B cell (primary cell): ENCODE results near the gene B4GALT3. TPM values are rescaled to one million over a fixed set of nuclear protein-coding genes. Genes with fewer than 3 reads are reported as not detected.

ENCODE experiments used
- ATAC-seq: fragments of 200-7000 bp; cut with Tn5 transposase; one replicate; pipeline ENCODE4 v1.10.0; 2021; ENCODE audit warnings: low read depth, mild to moderate bottlenecking, moderate number of reproducible peaks, moderate library complexity
- CTCF ChIA-PET: fragments of 350-600 bp; sonication (Branson Sonifier 250); formaldehyde crosslinking; loops from one replicate; lab custom pipeline; 2021; ENCODE audit warnings: antibody characterized with exemption, inconsistent platforms; lab: Charles Lee
- POLR2A ChIA-PET: fragments of 350-600 bp; sonication (Branson Sonifier 250); formaldehyde crosslinking; loops from one replicate; lab custom pipeline; 2021; ENCODE audit warnings: antibody characterized with exemption; lab: Charles Lee
- DNase-seq: peaks from one replicate; pipeline ENCODE4 v3.0.0; 2013
- H2AFZ ChIP-seq: 2 replicates; pipeline ENCODE4 v1.6.1; 2012; ENCODE audit warnings: mild to moderate bottlenecking, low read depth, low read length; ENCODE audit not compliant: insufficient read depth, poor library complexity, severe bottlenecking
- H3K27ac ChIP-seq, 2 donors: 1 replicate in 1 of 2; 2 replicates in 1 of 2; pipeline ENCODE4 v1.5.1; 2012 to 2013; ENCODE audit warnings: low read length in 2 of 2, mild to moderate bottlenecking in 2 of 2, moderate library complexity in 1 of 2
- H3K27me3 ChIP-seq, 4 experiments: fragments of 200-600 bp in 1 of 4; sonication (generic) in 1 of 4; replicated peaks in 1 of 4; 1 replicate in 2 of 4; 2 replicates in 2 of 4; pipeline versions ENCODE4 v1.6.1 to v1.7.0; 2013 to 2016; ENCODE audit warnings: low read length in 3 of 4, mild to moderate bottlenecking in 2 of 4, mixed read lengths in 1 of 4, moderate library complexity in 1 of 4; ENCODE audit not compliant: insufficient read depth in 4 of 4, control insufficient read depth in 3 of 4; ENCODE audit errors: control extremely low read depth in 1 of 4
- H3K36me3 ChIP-seq, 2 experiments: replicated peaks in 1 of 2; 1 replicate in 1 of 2; 2 replicates in 1 of 2; pipeline versions ENCODE4 v1.6.1 to v1.7.1; 2013; ENCODE audit warnings: low read length in 1 of 2; ENCODE audit not compliant: insufficient read depth in 2 of 2, control insufficient read depth in 1 of 2; ENCODE audit errors: control extremely low read depth in 1 of 2, extremely low read depth in 1 of 2
- H3K4me1 ChIP-seq, 2 donors: fragments of 200-600 bp in 1 of 2; sonication (generic) in 1 of 2; 1 replicate in 1 of 2; 2 replicates in 1 of 2; pipeline versions ENCODE4 v1.5.1 to v1.6.1; 2013 to 2017; ENCODE audit warnings: low read length in 2 of 2; ENCODE audit not compliant: control insufficient read depth in 2 of 2, insufficient read depth in 2 of 2
- H3K4me2 ChIP-seq: replicated peaks from 2 replicates; pipeline ENCODE3; 2012; ENCODE audit warnings: mild to moderate bottlenecking, low read depth, low read length; ENCODE audit not compliant: poor library complexity, severe bottlenecking
- H3K4me3 ChIP-seq, 5 experiments: fragments of 200-600 bp in 1 of 5; sonication (generic) in 1 of 5; 1 replicate in 3 of 5; 2 replicates in 2 of 5; pipeline versions ENCODE4 v1.5.1 to v1.7.0; 2011 to 2016; ENCODE audit warnings: low read length in 4 of 5, mild to moderate bottlenecking in 4 of 5, low read depth in 2 of 5, control low read depth in 1 of 5, moderate library complexity in 1 of 5; ENCODE audit not compliant: insufficient read depth in 1 of 5; ENCODE audit errors: control extremely low read depth in 1 of 5, extremely low read depth in 1 of 5
- H3K79me2 ChIP-seq: fragments of 200-600 bp; sonication (generic); one replicate; pipeline ENCODE4 v1.6.0; 2016; ENCODE audit warnings: low read length; ENCODE audit not compliant: control insufficient read depth, insufficient read depth
- H3K9ac ChIP-seq: fragments of 200-600 bp; sonication (generic); 2 replicates; pipeline ENCODE4 v1.6.1; 2017; ENCODE audit warnings: mild to moderate bottlenecking, low read length, moderate library complexity
- H3K9me3 ChIP-seq, 3 donors: one replicate each; pipeline versions ENCODE4 v1.6.1 to v1.7.1; 2013; ENCODE audit warnings: low read length in 2 of 3; ENCODE audit not compliant: control insufficient read depth in 2 of 3, insufficient read depth in 1 of 3; ENCODE audit errors: control extremely low read depth in 1 of 3
- H4K20me1 ChIP-seq: 2 replicates; pipeline ENCODE4 v1.6.0; 2012; ENCODE audit warnings: mild to moderate bottlenecking, low read length; ENCODE audit not compliant: insufficient read depth, control insufficient read depth, poor library complexity, severe bottlenecking
- H3K27ac Mint-ChIP-seq: one replicate; pipeline ENCODE4 v1.8.0; 2021; ENCODE audit warnings: mixed read lengths
- H3K27me3 Mint-ChIP-seq: one replicate; pipeline ENCODE4 v1.8.0; 2021; ENCODE audit warnings: mixed read lengths
- H3K4me1 Mint-ChIP-seq: one replicate; pipeline ENCODE4 v1.8.0; 2021; ENCODE audit warnings: mixed read lengths
- H3K4me3 Mint-ChIP-seq: one replicate; pipeline ENCODE4 v1.8.0; 2021; ENCODE audit warnings: mixed read lengths
- H3K9me3 Mint-ChIP-seq: one replicate; pipeline ENCODE4 v1.8.0; 2022; ENCODE audit warnings: mixed read lengths; ENCODE audit not compliant: insufficient read depth
- EZH2 ChIP-seq: IDR thresholded peaks from 2 replicates; pipeline ENCODE4 v1.6.1; 2012; ENCODE audit warnings: borderline replicate concordance, low read depth, mild to moderate bottlenecking, moderate library complexity, low read length; ENCODE audit not compliant: insufficient read depth, poor library complexity, severe bottlenecking
- WGBS: methylation state at CpG from one replicate; pipeline ENCODE4 v1.1.5; 2013; ENCODE audit warnings: missing lambda C conversion rate; ENCODE audit not compliant: insufficient coverage; 5-methylcytosine and 5-hydroxymethylcytosine counted together
- intact Hi-C: fragments of 100-400 bp; cut with micrococcal nuclease; formaldehyde crosslinking; loops from one replicate; pipeline ENCODE4 v1.10.0; 2022
- polyA plus RNA-seq: library from polyadenylated mRNA; depleted of rRNA; stranded (reverse); fragments of >200 nt; gene quantifications from 2 replicates; pipeline ENCODE4 v1.2.3, GENCODE V29; 2012
- small RNA-seq: library from RNA; depleted of rRNA; stranded (forward); fragments of <200 nt; gene quantifications from one replicate; pipeline ENCODE3, GENCODE V24; 2012; ENCODE audit warnings: low replicate concordance, low read depth; ENCODE audit not compliant: insufficient read length
- total RNA-seq, 2 donors: library from RNA; stranded (reverse); fragments of 120-200 nt in 1 of 2; gene quantifications; 1 replicate in 1 of 2; 2 replicates in 1 of 2; pipeline versions ENCODE4 v1.2.3 to v1.2.4, GENCODE V29; 2013 to 2022
- TF ChIP-seq, protein P1 (sequence below): fragments of 200-600 bp; IDR thresholded peaks from one replicate; pipeline ENCODE4 v1.8.0; 2022; ENCODE audit warnings: antibody characterized with exemption, mild to moderate bottlenecking

Gene B4GALT3
- total and polyA plus RNA-seq, 2 donors (not counting 1 experiment from before 2014, with no cell fraction given): 37.6 to 59.6 TPM

DNA sequence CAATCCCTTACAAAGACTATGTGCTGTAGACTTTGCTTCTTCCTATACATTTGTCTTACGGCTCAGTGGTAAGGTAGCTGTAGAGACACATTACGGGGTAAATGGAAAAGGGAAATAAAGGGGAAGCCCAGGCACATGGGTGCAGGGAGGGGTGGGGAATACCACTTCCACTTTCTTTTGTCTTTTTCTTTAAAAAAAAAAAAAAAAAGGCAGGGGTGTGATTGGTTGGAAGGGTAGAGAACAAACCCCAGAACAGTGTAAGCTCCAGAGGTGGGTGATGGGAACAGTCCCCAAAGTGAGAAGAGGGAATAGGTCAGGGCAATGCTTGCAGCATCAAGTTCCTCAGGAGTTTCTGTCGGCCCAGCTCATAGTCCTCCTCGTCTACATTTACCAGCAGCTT lies 55.5 kb downstream of the B4GALT3 start:
- CTCF ChIA-PET: interaction anchor here (0.6 to 1.5 kb wide), 3 partner anchors 18 to 124 kb away, joined by 3 to 4 read pairs (median 3); no protein-coding TSS in a partner anchor
- peaks cover 0 to 50% of the 10 kb centered on the region in 2 experiments for H3K36me3 ChIP-seq

More for the DNA sequence above, 55.5 kb downstream of the B4GALT3 start:
- Mint-ChIP-seq H3K9me3 (no peaks in the 10 kb centered on the region), H3K27ac (peak overlapping the region; percentile 79), H3K4me3 (peak overlapping the region; percentile 52), H3K4me1 (peaks cover 53% of the 10 kb centered on the region), H3K27me3 (no peaks in the 10 kb centered on the region)
- DNase-seq: peak; percentile 69
- TF ChIP-seq, protein P1, sequence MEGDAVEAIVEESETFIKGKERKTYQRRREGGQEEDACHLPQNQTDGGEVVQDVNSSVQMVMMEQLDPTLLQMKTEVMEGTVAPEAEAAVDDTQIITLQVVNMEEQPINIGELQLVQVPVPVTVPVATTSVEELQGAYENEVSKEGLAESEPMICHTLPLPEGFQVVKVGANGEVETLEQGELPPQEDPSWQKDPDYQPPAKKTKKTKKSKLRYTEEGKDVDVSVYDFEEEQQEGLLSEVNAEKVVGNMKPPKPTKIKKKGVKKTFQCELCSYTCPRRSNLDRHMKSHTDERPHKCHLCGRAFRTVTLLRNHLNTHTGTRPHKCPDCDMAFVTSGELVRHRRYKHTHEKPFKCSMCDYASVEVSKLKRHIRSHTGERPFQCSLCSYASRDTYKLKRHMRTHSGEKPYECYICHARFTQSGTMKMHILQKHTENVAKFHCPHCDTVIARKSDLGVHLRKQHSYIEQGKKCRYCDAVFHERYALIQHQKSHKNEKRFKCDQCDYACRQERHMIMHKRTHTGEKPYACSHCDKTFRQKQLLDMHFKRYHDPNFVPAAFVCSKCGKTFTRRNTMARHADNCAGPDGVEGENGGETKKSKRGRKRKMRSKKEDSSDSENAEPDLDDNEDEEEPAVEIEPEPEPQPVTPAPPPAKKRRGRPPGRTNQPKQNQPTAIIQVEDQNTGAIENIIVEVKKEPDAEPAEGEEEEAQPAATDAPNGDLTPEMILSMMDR: no peak
- TF ChIP-seq EZH2: no peak
- no peak overlapping the region for H3K9ac ChIP-seq
- ATAC-seq: no peak
- no peaks in the 10 kb centered on the region for H3K27me3 ChIP-seq
- peaks cover 47% of the 10 kb centered on the region for H3K79me2 ChIP-seq
- WGBS: no CpG with 5 or more reads among the region's 4 CpGs
- no peaks in the 10 kb centered on the region for H4K20me1 ChIP-seq
- no peaks in the 10 kb centered on the region for H3K9me3 ChIP-seq
- peak overlapping the region; percentile 30 for H3K4me2 ChIP-seq
- H3K27ac ChIP-seq: peak overlapping the region; percentile 64 to 68
- peaks cover 34 to 42% of the 10 kb centered on the region in 2 donors for H3K4me1 ChIP-seq
- intact Hi-C loops: no loop called here
- POLR2A ChIA-PET: interaction anchor here (0.7 to 1.5 kb wide), 2 partner anchors 62 to 77 kb away, joined by 4 to 6 read pairs; no protein-coding TSS in a partner anchor
- no peak overlapping the region for H3K4me3 ChIP-seq
- no peak overlapping the region for H2AFZ ChIP-seq

Small RNAs within 50 kb of the gene (small RNA-seq; reads per million reads assigned to genes)
- gene RF01225: not detected

Other genes with a start within 250 kb of the B4GALT3 start
- not detected in 2 replicates for gene ITLN2, start 222.7 kb downstream of the B4GALT3 start, total RNA-seq
- not detected in 2 replicates for gene ITLN2, start 222.7 kb downstream of the B4GALT3 start, polyA plus RNA-seq
- gene F11R, start 156.4 kb downstream of the B4GALT3 start, total RNA-seq: 12.8 and 16.4 TPM in 2 replicates
- 17.3 and 52.4 TPM in 2 replicates for gene F11R, start 156.4 kb downstream of the B4GALT3 start, polyA plus RNA-seq
- gene TSTD1, start 138.5 kb downstream of the B4GALT3 start, total RNA-seq: 85.6 and 94.4 TPM in 2 replicates
- 242 and 295 TPM in 2 replicates for gene TSTD1, start 138.5 kb downstream of the B4GALT3 start, polyA plus RNA-seq
- gene USF1, start 131.5 kb downstream of the B4GALT3 start, total RNA-seq: 192 and 196 TPM in 2 replicates
- 249 and 334 TPM in 2 replicates for gene USF1, start 131.5 kb downstream of the B4GALT3 start, polyA plus RNA-seq
- gene ARHGAP30, start 107.6 kb downstream of the B4GALT3 start, total RNA-seq: 146 and 162 TPM in 2 replicates
- gene ARHGAP30, start 107.6 kb downstream of the B4GALT3 start, polyA plus RNA-seq: 95.9 and 122 TPM in 2 replicates
- gene NECTIN4, start 87.9 kb downstream of the B4GALT3 start, total RNA-seq: not detected in 2 replicates
- not detected in 2 replicates for gene NECTIN4, start 87.9 kb downstream of the B4GALT3 start, polyA plus RNA-seq
- gene KLHDC9, start 79.1 kb downstream of the B4GALT3 start, total RNA-seq: 1.6 and 4.2 TPM in 2 replicates
- 2.7 and 3.5 TPM in 2 replicates for gene KLHDC9, start 79.1 kb downstream of the B4GALT3 start, polyA plus RNA-seq
- 29.9 and 32.3 TPM in 2 replicates for gene PFDN2, start 59.5 kb downstream of the B4GALT3 start, total RNA-seq
- gene PFDN2, start 59.5 kb downstream of the B4GALT3 start, polyA plus RNA-seq: 43.2 and 120 TPM in 2 replicates
- 53.5 and 56.1 TPM in 2 replicates for gene NIT1, start 59.4 kb downstream of the B4GALT3 start, total RNA-seq
- gene NIT1, start 59.4 kb downstream of the B4GALT3 start, polyA plus RNA-seq: 45.3 and 61.0 TPM in 2 replicates
- 40.8 and 46.0 TPM in 2 replicates for gene DEDD, start 44.8 kb downstream of the B4GALT3 start, total RNA-seq
- gene DEDD, start 44.8 kb downstream of the B4GALT3 start, polyA plus RNA-seq: 35.9 and 38.8 TPM in 2 replicates
- 78.1 and 91.0 TPM in 2 replicates for gene UFC1, start 23.5 kb downstream of the B4GALT3 start, total RNA-seq
- 128 and 129 TPM in 2 replicates for gene UFC1, start 23.5 kb downstream of the B4GALT3 start, polyA plus RNA-seq
- 50.2 and 53.3 TPM in 2 replicates for gene USP21, start 18.0 kb downstream of the B4GALT3 start, total RNA-seq
- 75.8 and 81.6 TPM in 2 replicates for gene USP21, start 18.0 kb downstream of the B4GALT3 start, polyA plus RNA-seq
- gene PPOX, start 11.1 kb downstream of the B4GALT3 start, total RNA-seq: 61.7 and 65.6 TPM in 2 replicates
- gene PPOX, start 11.1 kb downstream of the B4GALT3 start, polyA plus RNA-seq: 73.2 and 82.3 TPM in 2 replicates
- 0.05 TPM in 1 of 2 replicates, not detected in the other for gene ADAMTS4, start 21.5 kb upstream of the B4GALT3 start, total RNA-seq
- 0.06 and 0.10 TPM in 2 replicates for gene ADAMTS4, start 21.5 kb upstream of the B4GALT3 start, polyA plus RNA-seq
- gene NDUFS2, start 24.9 kb upstream of the B4GALT3 start, total RNA-seq: 80.2 and 82.3 TPM in 2 replicates
- gene NDUFS2, start 24.9 kb upstream of the B4GALT3 start, polyA plus RNA-seq: 53.9 and 68.7 TPM in 2 replicates
- 0.76 and 1.7 TPM in 2 replicates for gene FCER1G, start 37.8 kb upstream of the B4GALT3 start, total RNA-seq
- 10.8 and 13.6 TPM in 2 replicates for gene FCER1G, start 37.8 kb upstream of the B4GALT3 start, polyA plus RNA-seq
- not detected in 2 replicates for gene APOA2, start 46.1 kb upstream of the B4GALT3 start, total RNA-seq
- not detected in 2 replicates for gene APOA2, start 46.1 kb upstream of the B4GALT3 start, polyA plus RNA-seq
- 9.2 and 9.4 TPM in 2 replicates for gene TOMM40L, start 48.6 kb upstream of the B4GALT3 start, total RNA-seq
- gene TOMM40L, start 48.6 kb upstream of the B4GALT3 start, polyA plus RNA-seq: 6.5 and 8.0 TPM in 2 replicates
- gene NR1I3, start 60.7 kb upstream of the B4GALT3 start, total RNA-seq: not detected in 2 replicates
- not detected in 2 replicates for gene NR1I3, start 60.7 kb upstream of the B4GALT3 start, polyA plus RNA-seq
- gene PCP4L1, start 81.2 kb upstream of the B4GALT3 start, total RNA-seq: 0.22 TPM in 1 of 2 replicates, not detected in the other
- gene PCP4L1, start 81.2 kb upstream of the B4GALT3 start, polyA plus RNA-seq: not detected in 2 replicates
- gene MPZ, start 132.5 kb upstream of the B4GALT3 start, total RNA-seq: 11.8 and 12.9 TPM in 2 replicates
- 4.3 and 5.8 TPM in 2 replicates for gene MPZ, start 132.5 kb upstream of the B4GALT3 start, polyA plus RNA-seq
- 99.0 and 109 TPM in 2 replicates for gene SDHC, start 136.9 kb upstream of the B4GALT3 start, total RNA-seq
- 78.3 and 102 TPM in 2 replicates for gene SDHC, start 136.9 kb upstream of the B4GALT3 start, polyA plus RNA-seq
- gene CFAP126, start 190.4 kb upstream of the B4GALT3 start, total RNA-seq: not detected in 2 replicates
- gene CFAP126, start 190.4 kb upstream of the B4GALT3 start, polyA plus RNA-seq: not detected in 2 replicates